Medulla oblongata (tissue), 1 donor: Measurements from ENCODE around the gene OR2T35.
"Not testable (repeated sequence)": the region's sequence is repeated elsewhere in the genome, so short reads cannot be mapped to it uniquely, and the experiment has no call there.

Experiments
- DNase-seq: peaks from one replicate; pipeline ENCODE4 v3.0.0-alpha.2; 2015; ENCODE audit errors: extremely low spot score

OR2T35 gene

DNA sequence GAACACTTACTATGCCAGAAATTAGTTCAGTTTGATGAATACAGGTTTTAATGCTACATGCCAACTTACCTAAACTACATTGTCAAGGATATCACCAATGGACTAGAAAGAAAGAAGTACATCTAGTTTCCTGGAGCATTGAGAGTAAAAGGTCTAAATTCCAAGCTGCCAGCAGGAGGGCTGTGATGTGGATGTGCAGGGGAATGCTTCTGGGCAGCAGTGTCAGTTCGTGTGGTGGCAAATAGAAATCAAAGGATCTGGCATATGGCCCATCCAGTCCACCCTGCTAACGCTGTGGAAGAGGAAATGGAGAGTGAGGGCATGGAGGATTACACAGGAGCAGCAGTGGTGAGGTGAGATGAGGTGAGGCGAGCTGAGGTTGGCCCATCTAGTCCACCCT lies at the start of gene OR2T35:
Gene OR2T35, minus strand, starts transcription at position 101 of the 400 bp plus-strand sequence. CDS start 6,020 bp downstream, outside the sequence.
- not testable (repeated sequence) for DNase-seq

DNA sequence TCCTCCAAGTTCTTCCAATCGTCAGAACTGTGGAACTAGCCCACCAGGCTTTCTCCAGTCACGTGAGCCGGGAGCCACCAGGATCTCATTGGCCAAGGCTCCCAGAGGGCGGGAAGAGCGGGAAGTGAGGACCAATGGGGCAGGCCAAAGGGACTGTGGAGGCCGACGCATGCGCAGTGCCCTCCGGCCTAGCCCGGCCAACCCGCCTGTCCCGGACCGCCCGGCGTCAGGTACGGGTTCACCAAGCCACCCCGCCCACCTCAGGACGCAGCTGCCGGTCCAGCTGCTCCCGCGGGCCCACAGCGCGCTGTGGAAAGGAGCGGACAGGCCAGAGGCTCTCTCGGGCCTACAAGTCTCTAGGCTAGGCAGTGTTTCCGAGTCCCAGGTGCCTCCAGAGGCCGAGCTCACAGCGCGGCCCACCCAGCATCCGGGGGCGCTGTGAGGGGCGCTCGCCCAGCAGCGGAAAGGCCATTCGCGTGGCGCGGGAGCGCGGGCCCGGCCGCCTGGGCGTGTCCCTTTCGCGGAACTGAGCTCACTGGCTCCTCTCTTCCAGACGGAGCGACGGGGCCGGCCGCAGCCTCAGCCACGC lies 46.6 kb upstream of the OR2T35 start:
- DNase-seq = no peak

DNA sequence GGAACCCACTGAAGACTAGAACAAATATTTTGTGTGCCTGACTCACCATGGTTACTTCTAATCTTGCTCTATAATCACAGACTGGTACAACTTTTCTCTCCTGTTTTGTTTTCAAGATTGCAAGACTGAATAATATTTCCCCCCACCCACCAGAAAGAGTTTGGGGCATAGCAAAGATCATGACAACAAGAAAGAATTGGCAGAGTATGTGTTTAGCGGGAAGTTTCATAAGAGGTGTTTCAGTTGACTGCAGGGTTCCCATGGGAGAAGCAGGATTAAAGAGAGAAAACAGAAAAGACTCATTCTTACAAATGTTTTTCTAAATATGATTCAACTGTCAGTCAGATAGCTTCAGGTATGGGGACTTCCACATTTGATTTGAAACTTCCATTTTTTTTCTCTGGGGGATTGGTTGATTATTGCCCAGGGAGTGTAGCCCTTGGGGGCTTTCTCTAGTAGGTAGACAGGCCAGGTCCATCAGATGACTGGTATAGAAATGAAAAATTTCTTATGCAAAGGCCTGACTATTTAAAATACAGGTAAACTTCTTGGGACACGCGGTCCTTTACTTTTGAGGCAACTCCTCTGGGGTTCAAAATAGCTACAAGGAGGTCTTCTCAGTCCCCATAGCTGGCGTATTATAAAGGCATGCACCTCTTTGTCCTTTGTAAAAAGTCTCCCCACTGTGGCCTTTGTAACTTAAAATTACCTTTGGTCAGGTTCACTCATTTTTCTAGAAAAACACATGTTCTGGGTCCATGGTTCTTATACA lies 43.6 kb upstream of the OR2T35 start:
- DNase-seq = no peak

DNA sequence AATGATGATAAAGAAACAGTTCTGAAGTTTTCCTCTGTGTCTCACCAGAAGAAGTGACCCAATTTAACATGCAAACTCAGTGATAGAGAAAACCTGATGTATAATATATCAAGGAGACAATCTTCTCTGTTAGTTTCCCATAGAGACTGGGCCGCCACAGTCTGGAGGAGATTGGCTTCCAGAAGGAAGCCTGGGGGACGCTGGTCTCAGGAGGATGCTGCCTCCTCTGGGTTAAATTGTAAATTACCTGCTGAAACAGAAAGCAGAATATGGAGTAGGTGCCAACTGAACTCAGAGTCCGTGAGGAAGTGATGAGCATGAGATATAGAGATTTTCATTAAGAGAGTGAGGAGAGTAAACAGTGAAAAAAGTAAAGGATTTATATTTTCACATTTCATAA lies 41.7 kb upstream of the OR2T35 start:
- DNase-seq = no peak

DNA sequence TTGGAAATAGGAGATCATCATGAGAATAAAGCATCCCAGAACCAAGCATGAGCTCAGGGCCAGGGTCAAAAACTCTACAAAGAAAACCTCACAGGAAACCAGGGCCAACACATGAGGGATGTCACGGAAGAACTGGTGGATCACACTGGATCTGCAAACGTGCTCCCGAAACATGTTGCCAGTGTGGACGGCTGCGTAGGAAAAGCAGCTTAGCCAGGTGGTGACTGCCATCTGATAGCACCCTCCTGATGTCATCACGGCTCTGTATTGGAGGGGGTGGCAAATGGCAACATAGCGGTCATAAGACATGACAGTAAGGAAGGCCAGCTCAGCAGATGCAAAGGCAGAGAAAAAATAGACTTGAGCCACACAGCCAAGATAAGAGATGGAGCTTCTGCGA lies 36.6 kb upstream of the OR2T35 start:
- DNase-seq = no peak

- DNase-seq = no peak
Measured at GRCh38 chr1:248670003-248670402, 24.9 kb upstream of the OR2T35 start.

- DNase-seq = not testable (repeated sequence)
Measured at GRCh38 chr1:248663453-248664328, 18.6 kb upstream of the OR2T35 start.

- DNase-seq = not testable (repeated sequence)
Measured at GRCh38 chr1:248656797-248657196, 11.7 kb upstream of the OR2T35 start.

GRCh38 chr1:248655354-248655753 lies 10.3 kb upstream of the OR2T35 start, which contains the start of gene OR2T27:
OR2T27 (minus strand) TSS chr1:248655528; CDS start chr1:248650884, 4,644 bp downstream.
- not testable (repeated sequence) for DNase-seq

- DNase-seq = not testable (repeated sequence)
Measured at GRCh38 chr1:248648770-248649536, 3.9 kb upstream of the OR2T35 start.

- DNase-seq = not testable (repeated sequence)
Measured at GRCh38 chr1:248642971-248643651, 2.0 kb downstream of the OR2T35 start.

DNA sequence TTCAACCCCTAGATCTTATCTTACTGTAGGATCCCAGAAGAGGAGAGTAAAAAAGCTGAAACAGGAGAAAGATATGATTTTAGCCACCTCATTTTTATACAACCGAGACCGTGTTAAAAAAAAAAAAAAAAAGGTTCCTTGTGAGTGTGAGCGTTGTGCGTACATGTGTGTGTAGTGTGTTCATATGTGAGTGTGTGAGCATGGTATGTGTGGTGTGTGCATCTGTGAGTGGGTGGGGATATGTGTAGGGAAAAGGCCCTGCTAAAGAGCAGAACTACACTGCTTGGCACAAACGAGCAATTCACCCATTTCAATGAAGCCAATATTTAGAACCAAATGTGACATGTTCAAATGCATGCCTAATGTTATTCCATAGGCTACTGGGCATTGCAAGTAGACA lies 3.5 kb downstream of the OR2T35 start:
- not testable (repeated sequence) for DNase-seq

GRCh38 chr1:248640906-248641305 lies 4.2 kb downstream of the OR2T35 start:
- not testable (repeated sequence) for DNase-seq

- DNase-seq = not testable (repeated sequence)
Measured at GRCh38 chr1:248639652-248640051, 5.4 kb downstream of the OR2T35 start.

GRCh38 chr1:248636612-248637011 lies 8.5 kb downstream of the OR2T35 start:
- DNase-seq = not testable (repeated sequence)

GRCh38 chr1:248634991-248635390 lies 10.1 kb downstream of the OR2T35 start, which contains the start of gene OR2T11:
OR2T11 (minus strand) TSS chr1:248635091; CDS start chr1:248627128, 7,963 bp downstream.
- DNase-seq = not testable (repeated sequence)

- DNase-seq = no peak
Measured at GRCh38 chr1:248631354-248632008, 13.6 kb downstream of the OR2T35 start.

DNA sequence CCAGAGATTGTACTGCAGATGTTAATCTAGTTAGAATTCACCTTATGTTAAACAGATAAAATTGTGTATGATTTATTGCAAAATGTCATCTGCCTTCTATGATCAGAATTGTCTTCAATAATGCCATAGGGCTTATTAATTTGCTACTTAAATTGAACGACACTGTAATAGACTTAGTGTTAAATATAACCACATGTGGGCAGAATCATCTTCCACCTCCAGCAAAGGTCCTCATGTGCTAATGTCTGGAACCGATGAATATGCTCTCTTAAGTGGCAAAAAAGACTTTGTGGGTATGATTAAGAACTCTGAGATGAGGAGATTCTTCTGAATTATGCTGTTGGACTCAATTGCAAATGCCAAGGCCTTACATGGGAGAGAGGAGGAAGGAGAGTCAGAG lies 14.5 kb downstream of the OR2T35 start:
- no peak for DNase-seq

DNA sequence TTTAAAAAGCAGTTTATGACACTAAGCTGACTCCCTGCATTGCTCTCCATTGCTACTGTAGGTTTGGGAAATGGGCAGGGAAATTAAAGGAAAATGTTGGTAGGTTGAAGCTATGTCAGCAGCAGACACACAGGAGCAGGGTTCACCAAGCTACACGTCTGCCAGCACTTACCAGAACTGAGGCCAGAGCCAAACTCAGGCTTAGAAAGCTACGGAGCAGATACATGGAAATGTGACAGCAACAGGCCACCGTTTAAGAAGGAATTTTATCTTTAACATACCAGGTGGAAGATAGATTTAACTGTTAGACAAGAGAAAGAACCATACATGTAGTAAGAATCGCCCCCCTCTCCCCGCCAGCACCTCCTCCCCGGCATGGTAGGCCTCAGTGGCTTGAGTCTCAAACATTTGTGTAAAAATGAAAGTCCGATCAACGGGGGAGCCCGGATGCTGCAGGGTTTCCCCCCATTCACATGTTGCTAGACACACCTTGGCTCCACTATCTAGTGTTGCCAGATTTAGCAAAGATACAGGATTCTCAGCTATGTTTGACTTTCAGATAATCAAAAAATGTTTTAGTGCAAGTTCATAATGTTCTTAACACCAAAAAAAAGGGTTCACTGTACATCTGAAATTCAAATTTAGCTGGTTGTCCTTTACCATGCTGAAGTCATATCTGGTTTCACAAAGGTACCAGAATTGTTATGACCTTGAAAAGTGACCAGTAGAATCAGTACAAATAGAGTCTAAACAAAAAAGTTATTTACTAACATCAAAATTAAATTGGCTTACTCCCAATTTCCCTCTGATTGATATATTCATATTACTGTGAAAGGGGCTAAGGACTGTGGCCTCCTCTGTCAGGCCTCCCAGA lies 16.9 kb downstream of the OR2T35 start:
- no peak for DNase-seq
